ENCODE data around the gene ZC3H18. TPM values are rescaled to one million over a fixed set of nuclear protein-coding genes. Genes with fewer than 3 reads are reported as not detected.

Gene ZC3H18
- polyA plus RNA-seq, 3 donors = 5.5 to 36.4 (median 6.8) TPM

GRCh38 chr16:88655053-88655732 is 85.0 kb downstream of the ZC3H18 start:
- Mint-ChIP-seq H3K27ac (peak overlapping the region in 2 of 7 donors; percentile 30 to 41), H3K27me3 (ENCODE audit: low read depth in 3 of 3) (peaks cover 0 to 5% (median 2%) of the 10 kb centered on the region in 3 donors), H3K9me3 (no peaks in the 10 kb centered on the region), H3K4me3 (no peak overlapping the region), H3K36me3 (peaks cover 22 to 53% of the 10 kb centered on the region in 2 donors), H3K4me1 (peaks cover 10% of the 10 kb centered on the region)
- Histone ChIP-seq H3K36me3 (replicated peaks in 1 of 2; ENCODE audit: control insufficient read depth in 1 of 2, insufficient read depth in 2 of 2, low read length in 2 of 2) (peaks cover 10 to 15% of the 10 kb centered on the region in 2 donors), H3K9me3 (replicated peaks in 1 of 2; ENCODE audit: control insufficient read depth in 1 of 2, insufficient read depth in 1 of 2, low read length in 2 of 2) (no peaks in the 10 kb centered on the region), H3K27me3 (ENCODE audit: control insufficient read depth in 2 of 2, insufficient read depth in 2 of 2, low read length in 2 of 2) (no peaks in the 10 kb centered on the region), H3K27ac (ENCODE audit: low read depth in 1 of 2, low read length in 2 of 2) (no peak overlapping the region), H3K4me2 (replicated peaks; ENCODE audit: extremely low read depth, low read length, poor library complexity, severe bottlenecking) (no peak overlapping the region), H3K9ac (ENCODE audit: insufficient read depth, low read length, poor library complexity, severe bottlenecking) (no peak overlapping the region), H3K4me3 (replicated peaks in 1 of 3; ENCODE audit: low read depth in 2 of 3, low read length in 3 of 3) (no peak overlapping the region), H4K20me1 (ENCODE audit: insufficient read depth, low read length) (peaks cover 6% of the 10 kb centered on the region), H3K4me1 (ENCODE audit: control insufficient read depth in 1 of 2, insufficient read depth in 2 of 2, low read length in 2 of 2) (peaks cover 11 to 16% of the 10 kb centered on the region in 2 donors), H2AFZ (ENCODE audit: insufficient read depth, low read depth, low read length, poor library complexity, severe bottlenecking) (no peak overlapping the region), H3K79me2 (ENCODE audit: insufficient read depth, low read length) (peaks cover 6% of the 10 kb centered on the region)
- intact Hi-C loops (cut with micrococcal nuclease) = no loop called here
- no peak for DNase-seq
- TF ChIP-seq CTCF (IDR thresholded peaks at IDR 0.05) = no peak
- WGBS (ENCODE audit: insufficient coverage) = 97% methylated on average over 46 of the region's 50 CpGs

GRCh38 chr16:88655733-88656281 is 85.6 kb downstream of the ZC3H18 start:
- H3K27ac ChIP-seq (ENCODE audit: low read depth in 1 of 2, low read length in 2 of 2) = no peak overlapping the region
- no peak overlapping the region for H3K4me3 ChIP-seq (replicated peaks in 1 of 3; ENCODE audit: low read depth in 2 of 3, low read length in 3 of 3)
- intact Hi-C loops (cut with micrococcal nuclease) = no loop called here
- no peaks in the 10 kb centered on the region for H3K9me3 Mint-ChIP-seq
- H3K4me1 Mint-ChIP-seq = peaks cover 12% of the 10 kb centered on the region
- H3K36me3 Mint-ChIP-seq = peaks cover 22 to 55% of the 10 kb centered on the region in 2 donors
- H3K4me2 ChIP-seq (replicated peaks; ENCODE audit: extremely low read depth, low read length, poor library complexity, severe bottlenecking) = no peak overlapping the region
- WGBS (ENCODE audit: insufficient coverage) = 90% methylated on average over 29 of the region's 29 CpGs
- H3K4me3 Mint-ChIP-seq = no peak overlapping the region
- H3K27me3 Mint-ChIP-seq (ENCODE audit: low read depth in 3 of 3) = peaks cover 0 to 5% (median 2%) of the 10 kb centered on the region in 3 donors
- no peaks in the 10 kb centered on the region for H3K27me3 ChIP-seq (ENCODE audit: control insufficient read depth in 2 of 2, insufficient read depth in 2 of 2, low read length in 2 of 2)
- H3K27ac Mint-ChIP-seq = no peak overlapping the region
- peaks cover 10 to 15% of the 10 kb centered on the region in 2 donors for H3K36me3 ChIP-seq (replicated peaks in 1 of 2; ENCODE audit: control insufficient read depth in 1 of 2, insufficient read depth in 2 of 2, low read length in 2 of 2)
- TF ChIP-seq CTCF (IDR thresholded peaks at IDR 0.05) = no peak
- H3K79me2 ChIP-seq (ENCODE audit: insufficient read depth, low read length) = peaks cover under 1% of the 10 kb centered on the region
- no peak overlapping the region for H3K9ac ChIP-seq (ENCODE audit: insufficient read depth, low read length, poor library complexity, severe bottlenecking)
- no peaks in the 10 kb centered on the region for H4K20me1 ChIP-seq (ENCODE audit: insufficient read depth, low read length)
- H3K9me3 ChIP-seq (replicated peaks in 1 of 2; ENCODE audit: control insufficient read depth in 1 of 2, insufficient read depth in 1 of 2, low read length in 2 of 2) = no peaks in the 10 kb centered on the region
- H2AFZ ChIP-seq (ENCODE audit: insufficient read depth, low read depth, low read length, poor library complexity, severe bottlenecking) = no peak overlapping the region
- H3K4me1 ChIP-seq (ENCODE audit: control insufficient read depth in 1 of 2, insufficient read depth in 2 of 2, low read length in 2 of 2) = peaks cover 11 to 16% of the 10 kb centered on the region in 2 donors
- DNase-seq = no peak

All from CD14-positive monocyte (primary cell).